Peyer's patch (tissue), 4 donors: Measurements from ENCODE around the gene IDS. TPM values are rescaled to one million over a fixed set of nuclear protein-coding genes. Genes with fewer than 3 reads are reported as not detected.

Experiments
- DNase-seq, 3 donors: peaks; one replicate each; pipeline ENCODE4 v3.0.0-alpha.2; 2017 to 2019
- H3K27ac ChIP-seq, 4 donors: fragments of 200-600 bp; sonication (generic); one replicate each; pipeline ENCODE4 v1.5.1; 2016 to 2019
- H3K27me3 ChIP-seq, 2 donors: fragments of 200-600 bp; sonication (generic); one replicate each; pipeline ENCODE4 v1.5.1; 2019
- H3K36me3 ChIP-seq, 3 donors: fragments of 200-600 bp; sonication (generic); one replicate each; pipeline ENCODE4 v1.5.1; 2016 to 2019
- H3K4me1 ChIP-seq, 4 donors: fragments of 200-600 bp; sonication (generic); one replicate each; pipeline ENCODE4 v1.5.1; 2016 to 2019
- H3K4me3 ChIP-seq, 4 donors: fragments of 200-600 bp; sonication (generic); 1 replicate in 3 of 4; 2 replicates in 1 of 4; pipeline ENCODE4 v1.5.1; 2016 to 2019; ENCODE audit warnings: mild to moderate bottlenecking in 1 of 4
- H3K9me3 ChIP-seq, 4 donors: fragments of 200-600 bp; sonication (generic); one replicate each; pipeline ENCODE4 v1.5.1; 2016 to 2019; ENCODE audit warnings: mild to moderate bottlenecking in 1 of 4
- CTCF ChIP-seq, 6 experiments: fragments of 450-650 bp in 4 of 6; fragments of 200-600 bp in 2 of 6; sonication (generic) in 1 of 6; IDR thresholded peaks; one replicate each; pipeline ENCODE4 v1.5.1; 2017 to 2019; ENCODE audit warnings: antibody characterized with exemption in 6 of 6, mild to moderate bottlenecking in 3 of 6, moderate library complexity in 1 of 6
- POLR2A ChIP-seq, 2 donors: fragments of 450-650 bp; IDR thresholded peaks; one replicate each; pipeline ENCODE4 v1.5.1; 2017; ENCODE audit warnings: antibody characterized with exemption in 2 of 2, mild to moderate bottlenecking in 2 of 2, moderate library complexity in 2 of 2
- total RNA-seq, 4 donors: library from RNA; depleted of rRNA; stranded (reverse); fragments of >200 nt; gene quantifications; one replicate each; pipeline ENCODE4 v1.1.0, GENCODE V29; 2016

Gene IDS
- total RNA-seq, 4 donors from 2014 or later = 51.2 to 61.9 (median 53.6) TPM

GRCh38 chrX:149433051-149433450, 72.1 kb downstream of the IDS start:
- no peaks in the 10 kb centered on the region for H3K4me1 ChIP-seq
- TF ChIP-seq POLR2A (IDR thresholded peaks at IDR 0.05) (no peak), CTCF (IDR thresholded peaks at IDR 0.05) (no peak)

More at GRCh38 chrX:149433051-149433450, 72.1 kb downstream of the IDS start:
- Histone ChIP-seq H3K9me3 (no peaks in the 10 kb centered on the region), H3K27ac (no peak overlapping the region), H3K27me3 (no peaks in the 10 kb centered on the region), H3K36me3 (no peaks in the 10 kb centered on the region), H3K4me3 (no peak overlapping the region)
- DNase-seq = no peak

Other genes starting within 250 kb of the IDS start
- 10 to 100 TPM; 11.9 to 23.1 (median 16.7) TPM for gene EOLA1, start 35.7 kb upstream of the IDS start, total RNA-seq
- gene HSFX3, start 44.6 kb upstream of the IDS start, total RNA-seq = not detected
- gene MAGEA9B, start 82.2 kb upstream of the IDS start, total RNA-seq = not detected
- 1 to 10 TPM in 1 of 4 donors, not detected in 3; 2.0 TPM for gene HSFX2, start 90.0 kb upstream of the IDS start, total RNA-seq
- gene TMEM185A, start 126.5 kb upstream of the IDS start, total RNA-seq = 10 to 100 TPM; 11.0 to 17.3 (median 14.3) TPM
- not detected for gene MAGEA11, start 206.8 kb upstream of the IDS start, total RNA-seq